Measurements from ENCODE around the gene PKIG.

PKIG gene

DNA sequence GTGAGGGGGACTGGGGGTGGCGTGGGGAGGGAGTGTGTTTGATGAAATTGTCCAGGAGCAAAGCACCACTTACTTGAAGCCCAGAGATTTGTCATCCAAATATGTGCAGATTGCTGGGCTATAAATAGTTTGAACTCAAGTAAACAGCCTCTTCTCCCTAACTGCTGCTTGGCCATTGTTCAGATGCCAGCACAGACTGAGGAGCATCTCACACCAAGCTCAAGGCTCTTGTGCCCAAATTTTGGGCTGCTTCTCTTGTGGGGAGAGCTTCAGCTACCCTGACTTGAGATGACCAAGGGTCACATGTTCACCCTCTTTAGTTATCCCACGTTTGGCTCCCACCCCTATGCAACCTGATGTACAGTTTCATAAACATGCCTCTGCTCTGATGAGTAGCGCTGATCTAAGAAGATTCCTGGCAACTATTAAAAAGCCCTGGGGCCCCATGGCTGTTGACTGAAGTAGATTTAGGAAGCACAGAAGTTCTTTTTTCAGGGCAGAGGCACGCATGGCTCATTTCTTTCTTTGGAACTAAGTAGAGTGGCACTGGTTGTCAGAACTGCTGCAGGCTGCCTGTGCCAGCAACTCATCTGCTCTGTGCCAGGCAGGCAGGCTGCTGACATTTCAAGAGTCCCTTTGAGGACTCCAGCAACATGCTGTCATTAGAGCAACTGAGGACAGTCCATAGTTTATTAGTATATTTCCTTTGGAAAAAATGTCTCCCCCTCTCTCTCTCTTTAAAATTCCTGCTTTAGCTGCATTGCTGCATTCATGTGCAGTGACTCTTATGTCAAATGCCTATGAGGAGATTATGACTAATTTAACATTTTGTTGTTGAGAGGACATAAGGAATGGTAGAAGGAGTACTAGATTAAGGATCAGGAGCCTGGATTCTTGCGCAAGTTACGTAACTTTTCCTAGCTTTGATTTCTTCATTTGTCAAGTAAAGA lies 9.6 kb upstream of the PKIG start:
- no peak overlapping the region for H3K4me3 ChIP-seq (ENCODE audit: low read depth, low read length)
- no peaks in the 10 kb centered on the region for H3K9me3 ChIP-seq (ENCODE audit: control insufficient read depth, insufficient read depth, low read length)
- peaks cover 3% of the 10 kb centered on the region for H3K4me1 ChIP-seq (ENCODE audit: control insufficient read depth, insufficient read depth, low read length)
- H3K9ac ChIP-seq (ENCODE audit: low read depth, low read length), result no peak overlapping the region
- H3K27me3 ChIP-seq (ENCODE audit: control insufficient read depth, insufficient read depth, low read length), result no peaks in the 10 kb centered on the region
- no peaks in the 10 kb centered on the region for H3K36me3 ChIP-seq (ENCODE audit: control insufficient read depth, insufficient read depth, low read length)

- Histone ChIP-seq H3K9ac (ENCODE audit: low read depth, low read length) (no peak overlapping the region), H3K9me3 (ENCODE audit: control insufficient read depth, insufficient read depth, low read length) (no peaks in the 10 kb centered on the region), H3K36me3 (ENCODE audit: control insufficient read depth, insufficient read depth, low read length) (no peaks in the 10 kb centered on the region), H3K4me1 (ENCODE audit: control insufficient read depth, insufficient read depth, low read length) (peaks cover 3% of the 10 kb centered on the region), H3K27me3 (ENCODE audit: control insufficient read depth, insufficient read depth, low read length) (no peaks in the 10 kb centered on the region), H3K4me3 (ENCODE audit: low read depth, low read length) (no peak overlapping the region)
Measured at GRCh38 chr20:44573501-44573869, 8.9 kb upstream of the PKIG start.

DNA sequence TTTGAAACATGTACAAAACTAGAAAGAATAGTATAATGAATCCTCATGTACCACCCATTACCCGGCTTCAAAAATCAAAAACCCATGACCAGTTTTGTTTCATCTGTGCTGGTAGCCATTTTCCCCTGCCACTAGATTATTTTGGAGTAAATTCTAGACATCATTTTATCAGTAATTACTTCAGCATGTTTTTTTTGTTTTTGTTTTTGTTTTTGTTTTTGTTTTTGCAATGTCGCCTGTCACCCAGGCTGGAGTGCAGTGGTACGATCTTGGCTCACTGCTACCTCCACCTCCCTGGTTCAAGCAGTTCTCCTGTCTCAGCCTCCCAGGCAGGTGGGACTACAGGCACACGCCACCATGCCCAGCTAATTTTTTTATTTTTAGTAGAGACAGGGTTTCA lies 8.0 kb upstream of the PKIG start:
- no peak overlapping the region for H3K4me3 ChIP-seq (ENCODE audit: low read depth, low read length)
- peaks cover 3% of the 10 kb centered on the region for H3K4me1 ChIP-seq (ENCODE audit: control insufficient read depth, insufficient read depth, low read length)
- no peak overlapping the region for H3K9ac ChIP-seq (ENCODE audit: low read depth, low read length)

DNA sequence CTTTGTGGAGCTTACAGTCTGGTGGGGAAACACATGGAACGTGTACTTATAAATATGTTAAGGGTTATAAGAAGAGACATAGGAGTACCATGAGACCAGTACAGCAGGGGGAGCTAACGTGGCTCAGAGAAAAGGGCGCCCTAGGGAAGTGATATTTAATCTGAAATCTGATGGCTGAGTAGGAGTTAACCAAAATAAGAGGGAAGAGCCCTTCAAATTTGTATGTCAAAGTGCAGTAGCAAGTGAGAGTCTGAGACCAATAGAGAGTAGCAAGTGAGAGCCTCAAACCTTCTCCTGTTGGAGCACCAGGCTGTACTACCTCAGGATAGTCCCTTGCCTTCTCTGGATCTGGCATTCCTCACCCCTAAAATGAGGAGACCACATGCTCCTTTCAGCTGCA lies 6.1 kb upstream of the PKIG start:
- H3K4me1 ChIP-seq (ENCODE audit: control insufficient read depth, insufficient read depth, low read length), result peaks cover 3% of the 10 kb centered on the region
- H3K9me3 ChIP-seq (ENCODE audit: control insufficient read depth, insufficient read depth, low read length), result no peaks in the 10 kb centered on the region
- no peak overlapping the region for H3K9ac ChIP-seq (ENCODE audit: low read depth, low read length)
- H3K4me3 ChIP-seq (ENCODE audit: low read depth, low read length), result no peak overlapping the region
- H3K36me3 ChIP-seq (ENCODE audit: control insufficient read depth, insufficient read depth, low read length), result no peaks in the 10 kb centered on the region
- no peaks in the 10 kb centered on the region for H3K27me3 ChIP-seq (ENCODE audit: control insufficient read depth, insufficient read depth, low read length)

More for the DNA sequence above, 8.0 kb upstream of the PKIG start:
- no peaks in the 10 kb centered on the region for H3K9me3 ChIP-seq (ENCODE audit: control insufficient read depth, insufficient read depth, low read length)
- H3K36me3 ChIP-seq (ENCODE audit: control insufficient read depth, insufficient read depth, low read length), result no peaks in the 10 kb centered on the region
- no peaks in the 10 kb centered on the region for H3K27me3 ChIP-seq (ENCODE audit: control insufficient read depth, insufficient read depth, low read length)

DNA sequence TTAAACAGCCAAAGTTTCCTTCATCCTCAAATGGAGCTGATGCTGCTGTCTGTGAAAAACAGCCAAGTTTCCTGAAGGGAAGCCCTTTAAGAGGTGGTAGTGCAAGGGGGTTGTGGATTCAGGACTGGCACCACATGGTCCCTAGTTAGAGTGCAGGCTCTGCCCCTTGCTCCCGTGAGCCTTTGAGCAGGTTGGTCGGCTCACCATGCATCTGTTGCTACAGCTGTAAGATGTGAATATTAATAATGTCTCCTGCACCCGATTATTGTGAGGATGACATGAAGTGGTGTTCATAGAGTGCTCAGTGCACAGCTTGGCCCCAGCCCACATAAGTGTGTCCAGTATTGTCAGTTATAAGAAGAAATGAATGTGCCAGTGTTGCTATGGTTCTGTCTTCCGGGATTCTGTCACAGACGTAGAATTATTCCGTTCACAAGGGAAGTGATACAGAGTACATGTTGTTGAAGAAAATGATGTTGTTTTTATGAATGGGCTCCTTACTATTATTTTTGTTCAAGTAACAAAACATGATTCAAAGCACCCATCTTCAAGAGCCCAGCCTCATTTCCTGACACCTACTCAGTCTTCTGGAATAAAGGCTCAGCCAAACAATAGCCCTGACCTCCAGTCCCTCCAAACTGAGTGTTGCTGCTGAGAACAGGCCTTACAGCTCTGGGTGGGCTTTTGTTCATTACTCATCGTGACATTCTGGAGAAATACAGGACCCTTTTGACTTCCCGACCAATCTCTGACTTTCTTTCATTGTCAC lies 2.9 kb upstream of the PKIG start:
- H3K9me3 ChIP-seq (ENCODE audit: control insufficient read depth, insufficient read depth, low read length), result no peaks in the 10 kb centered on the region
- no peaks in the 10 kb centered on the region for H3K27me3 ChIP-seq (ENCODE audit: control insufficient read depth, insufficient read depth, low read length)
- no peak overlapping the region for H3K9ac ChIP-seq (ENCODE audit: low read depth, low read length)
- H3K4me3 ChIP-seq (ENCODE audit: low read depth, low read length), result no peak overlapping the region
- peaks cover 3% of the 10 kb centered on the region for H3K4me1 ChIP-seq (ENCODE audit: control insufficient read depth, insufficient read depth, low read length)
- H3K36me3 ChIP-seq (ENCODE audit: control insufficient read depth, insufficient read depth, low read length), result no peaks in the 10 kb centered on the region

DNA sequence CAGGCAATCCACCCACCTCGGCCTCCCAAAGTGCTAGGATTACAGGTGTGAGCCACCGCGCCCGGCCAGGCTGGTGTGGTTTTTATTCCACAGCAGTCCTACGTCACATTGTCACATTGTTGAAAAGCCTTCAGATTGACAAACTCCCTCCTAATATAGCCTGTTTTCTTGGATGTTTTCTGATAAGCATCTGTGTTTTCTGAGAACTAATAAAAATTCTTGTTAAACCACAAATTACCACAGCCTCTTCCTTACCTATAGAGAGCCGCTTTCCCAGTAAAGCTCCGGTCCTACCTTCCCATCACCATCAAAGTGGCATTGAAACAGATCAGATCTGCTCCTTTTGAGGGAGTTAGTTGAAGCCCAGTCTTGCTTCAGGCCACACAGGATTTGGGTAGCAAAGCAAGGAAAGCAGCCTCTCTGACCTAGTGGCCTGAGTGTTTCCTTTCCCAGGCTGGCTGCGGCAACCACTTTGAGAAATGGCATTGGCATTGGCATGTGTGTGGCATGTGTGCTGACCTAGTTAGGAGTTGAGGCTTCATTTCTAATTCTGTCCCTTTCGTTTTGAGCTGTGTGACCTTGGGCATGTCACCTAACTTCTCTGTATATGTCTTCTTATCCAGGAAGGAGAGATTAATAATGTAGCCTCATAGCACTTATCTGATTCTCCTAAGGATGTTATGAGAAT lies 1.7 kb upstream of the PKIG start:
- Histone ChIP-seq H3K27me3 (ENCODE audit: control insufficient read depth, insufficient read depth, low read length) (no peaks in the 10 kb centered on the region), H3K9me3 (ENCODE audit: control insufficient read depth, insufficient read depth, low read length) (no peaks in the 10 kb centered on the region), H3K9ac (ENCODE audit: low read depth, low read length) (no peak overlapping the region), H3K36me3 (ENCODE audit: control insufficient read depth, insufficient read depth, low read length) (no peaks in the 10 kb centered on the region), H3K4me1 (ENCODE audit: control insufficient read depth, insufficient read depth, low read length) (peaks cover 6% of the 10 kb centered on the region), H3K4me3 (ENCODE audit: low read depth, low read length) (no peak overlapping the region)

GRCh38 chr20:44581515-44581914 lies 864 bp upstream of the PKIG start:
- Histone ChIP-seq H3K9ac (ENCODE audit: low read depth, low read length) (no peak overlapping the region), H3K4me3 (ENCODE audit: low read depth, low read length) (no peak overlapping the region), H3K27me3 (ENCODE audit: control insufficient read depth, insufficient read depth, low read length) (no peaks in the 10 kb centered on the region), H3K36me3 (ENCODE audit: control insufficient read depth, insufficient read depth, low read length) (no peaks in the 10 kb centered on the region), H3K9me3 (ENCODE audit: control insufficient read depth, insufficient read depth, low read length) (no peaks in the 10 kb centered on the region), H3K4me1 (ENCODE audit: control insufficient read depth, insufficient read depth, low read length) (peaks cover 7% of the 10 kb centered on the region)

- Histone ChIP-seq H3K9me3 (ENCODE audit: control insufficient read depth, insufficient read depth, low read length) (no peaks in the 10 kb centered on the region), H3K27me3 (ENCODE audit: control insufficient read depth, insufficient read depth, low read length) (no peaks in the 10 kb centered on the region), H3K36me3 (ENCODE audit: control insufficient read depth, insufficient read depth, low read length) (no peaks in the 10 kb centered on the region), H3K4me3 (ENCODE audit: low read depth, low read length) (no peak overlapping the region), H3K9ac (ENCODE audit: low read depth, low read length) (no peak overlapping the region), H3K4me1 (ENCODE audit: control insufficient read depth, insufficient read depth, low read length) (peaks cover 9% of the 10 kb centered on the region)
Measured at GRCh38 chr20:44583157-44583556, 778 bp downstream of the PKIG start.

- Histone ChIP-seq H3K9me3 (ENCODE audit: control insufficient read depth, insufficient read depth, low read length) (no peaks in the 10 kb centered on the region), H3K27me3 (ENCODE audit: control insufficient read depth, insufficient read depth, low read length) (no peaks in the 10 kb centered on the region), H3K4me3 (ENCODE audit: low read depth, low read length) (no peak overlapping the region), H3K36me3 (ENCODE audit: control insufficient read depth, insufficient read depth, low read length) (no peaks in the 10 kb centered on the region), H3K4me1 (ENCODE audit: control insufficient read depth, insufficient read depth, low read length) (peaks cover 9% of the 10 kb centered on the region), H3K9ac (ENCODE audit: low read depth, low read length) (no peak overlapping the region)
Measured at GRCh38 chr20:44584162-44584561, 1.8 kb downstream of the PKIG start.

DNA sequence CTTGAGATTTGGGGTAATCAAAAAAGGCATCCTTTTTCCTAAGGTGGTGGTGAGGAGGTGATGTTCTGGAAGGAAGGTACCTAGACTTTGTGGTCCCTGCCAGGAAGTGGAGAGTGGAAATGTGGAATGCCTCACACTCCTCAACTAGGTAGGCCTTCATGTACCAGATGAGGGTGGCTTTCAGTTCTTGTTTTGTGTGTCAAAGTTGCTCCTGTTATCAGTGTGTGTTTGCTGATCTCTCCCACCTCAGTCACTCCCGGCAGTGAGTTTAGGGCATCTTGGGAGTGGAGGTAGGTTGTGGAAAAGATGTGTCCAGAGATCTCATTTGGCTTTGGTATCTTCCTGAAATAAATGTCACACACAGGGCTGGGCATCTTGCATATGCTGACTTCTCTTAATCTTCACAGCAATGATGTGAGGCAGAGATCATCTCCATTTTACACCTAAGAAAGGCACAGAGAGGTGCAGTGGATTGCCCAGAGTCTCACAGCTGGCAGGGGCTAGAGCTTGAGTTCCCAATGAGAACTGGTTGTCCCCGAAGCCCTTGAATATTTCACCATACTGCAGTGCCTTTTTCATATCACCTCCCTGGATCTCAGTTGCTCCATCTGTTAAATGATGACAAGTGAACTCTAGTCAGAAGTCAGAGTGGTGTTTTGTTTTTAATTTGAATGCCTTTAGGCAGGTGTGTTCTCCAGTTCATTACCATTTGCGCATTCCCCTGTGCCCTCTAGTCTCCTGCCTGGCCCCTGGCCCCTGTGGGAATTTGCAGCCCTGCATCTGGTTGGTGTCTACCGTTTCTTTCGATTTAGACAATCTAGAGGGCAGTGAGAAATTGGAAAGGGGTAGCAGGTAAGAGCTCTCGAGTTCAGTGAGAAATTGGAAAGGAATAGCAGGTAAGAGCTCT lies 2.9 kb downstream of the PKIG start:
- no peak overlapping the region for H3K4me3 ChIP-seq (ENCODE audit: low read depth, low read length)
- H3K9me3 ChIP-seq (ENCODE audit: control insufficient read depth, insufficient read depth, low read length), result no peaks in the 10 kb centered on the region
- peaks cover 9% of the 10 kb centered on the region for H3K4me1 ChIP-seq (ENCODE audit: control insufficient read depth, insufficient read depth, low read length)
- no peaks in the 10 kb centered on the region for H3K36me3 ChIP-seq (ENCODE audit: control insufficient read depth, insufficient read depth, low read length)
- H3K9ac ChIP-seq (ENCODE audit: low read depth, low read length), result no peak overlapping the region
- H3K27me3 ChIP-seq (ENCODE audit: control insufficient read depth, insufficient read depth, low read length), result no peaks in the 10 kb centered on the region
